Stimulated activated CD4-positive, alpha-beta T cell treated with anti-CD3 and anti-CD28 coated beads, Interleukin-1b, Interleukin-23, amount 100 ng/mL, for 4 hours (primary cell): ENCODE results near the gene NPFFR1.
A peak's percentile ranks its signal among the peaks of the same experiment; 100 is the strongest.
"Not testable (repeated sequence)": the region's sequence is repeated elsewhere in the genome, so short reads cannot be mapped to it uniquely, and the experiment has no call there.

Source experiments
- DNase-seq, 2 donors: peaks; one replicate each; pipeline ENCODE4 v3.0.0-alpha.2; 2020; ENCODE audit warnings: low read depth in 2 of 2

NPFFR1 gene

GRCh38 chr10:70256463-70256862, 27.3 kb downstream of the NPFFR1 start:
- no peak for DNase-seq

GRCh38 chr10:70255329-70256299, 28.2 kb downstream of the NPFFR1 start:
- no peak for DNase-seq

- no peak for DNase-seq
Observed at GRCh38 chr10:70254778-70255328, 29.0 kb downstream of the NPFFR1 start.

- no peak for DNase-seq
Observed at GRCh38 chr10:70253878-70254765, 29.7 kb downstream of the NPFFR1 start.

GRCh38 chr10:70250961-70251680, 32.7 kb downstream of the NPFFR1 start:
- no peak for DNase-seq

GRCh38 chr10:70247360-70247759, 36.4 kb downstream of the NPFFR1 start:
- no peak for DNase-seq

- DNase-seq, result no peak
Observed at GRCh38 chr10:70241081-70241480, 42.7 kb downstream of the NPFFR1 start.

- not testable (repeated sequence) for DNase-seq
Observed at GRCh38 chr10:70239986-70240385, 43.8 kb downstream of the NPFFR1 start.

GRCh38 chr10:70239077-70239976, 44.5 kb downstream of the NPFFR1 start:
- DNase-seq, result not testable (repeated sequence)

GRCh38 chr10:70237958-70238536, 45.8 kb downstream of the NPFFR1 start:
- not testable (repeated sequence) for DNase-seq

- DNase-seq, result no peak
Observed at GRCh38 chr10:70234668-70235447, 48.9 kb downstream of the NPFFR1 start.

- no peak for DNase-seq
Observed at GRCh38 chr10:70233939-70234300, 49.9 kb downstream of the NPFFR1 start.

- DNase-seq, result peak; percentile 99
Observed at GRCh38 chr10:70233109-70233938, 50.5 kb downstream of the NPFFR1 start, which contains the start of gene PPA1. Gene PPA1, minus strand, starts transcription at chr10:70233429. Its CDS starts 102 bp downstream, at chr10:70233327.

- DNase-seq, result no peak
Observed at GRCh38 chr10:70232859-70233108, 51.0 kb downstream of the NPFFR1 start.

GRCh38 chr10:70232155-70232858, 51.5 kb downstream of the NPFFR1 start:
- DNase-seq, result peak; percentile 32 to 46

GRCh38 chr10:70228491-70228890, 55.3 kb downstream of the NPFFR1 start:
- no peak for DNase-seq

- no peak for DNase-seq
Observed at GRCh38 chr10:70227548-70228320, 56.1 kb downstream of the NPFFR1 start.
